ENCODE results near the gene NPL. TPM values are rescaled to one million over a fixed set of nuclear protein-coding genes. Genes with fewer than 3 reads are reported as not detected.

The NPL gene
- total RNA-seq, 1 donor from 2014 or later = 1.3 TPM

- Histone ChIP-seq H3K9ac (no peak overlapping the region), H3K9me3 (ENCODE audit: low read depth) (no peaks in the 10 kb centered on the region), H3K27ac (no peak overlapping the region), H4K20me1 (ENCODE audit: low read depth) (no peaks in the 10 kb centered on the region), H3K4me3 (no peak overlapping the region), H2AFZ (replicated peaks) (no peak overlapping the region), H3K4me2 (no peak overlapping the region), H3K27me3 (no peaks in the 10 kb centered on the region), H3F3A (ENCODE audit: low read depth) (no peaks in the 10 kb centered on the region), H3K4me1 (no peaks in the 10 kb centered on the region), H3K79me2 (ENCODE audit: low read depth) (no peaks in the 10 kb centered on the region), H3K36me3 (no peaks in the 10 kb centered on the region)
- peaks cover 8% of the 10 kb centered on the region for H3K4me1 Mint-ChIP-seq
- no peak overlapping the region for H3K27ac Mint-ChIP-seq
- H3K9me3 Mint-ChIP-seq = no peaks in the 10 kb centered on the region
- no peak for DNase-seq (ENCODE audit: low spot score)
- H3K36me3 Mint-ChIP-seq = no peaks in the 10 kb centered on the region
- no peaks in the 10 kb centered on the region for H3K27me3 Mint-ChIP-seq (ENCODE audit: insufficient read depth, low read depth)
- TF ChIP-seq EZH2 (IDR thresholded peaks at IDR 0.05) = no peak
- TF ChIP-seq EZH2phosphoT487 (IDR thresholded peaks at IDR 0.05) = no peak
- no peak for TF ChIP-seq CTCF (IDR thresholded peaks at IDR 0.05)
- H3K4me3 Mint-ChIP-seq = no peak overlapping the region
Measured at GRCh38 chr1:182752077-182752988, 37.2 kb upstream of the NPL start.

GRCh38 chr1:182754087-182754486, 35.5 kb upstream of the NPL start:
- DNase-seq (ENCODE audit: low spot score) = peak; percentile 13
- Mint-ChIP-seq H3K4me3 (no peak overlapping the region), H3K36me3 (no peaks in the 10 kb centered on the region), H3K4me1 (peaks cover 8% of the 10 kb centered on the region), H3K27ac (no peak overlapping the region), H3K9me3 (no peaks in the 10 kb centered on the region), H3K27me3 (ENCODE audit: insufficient read depth, low read depth) (no peaks in the 10 kb centered on the region)
- H3K27ac ChIP-seq = no peak overlapping the region
- no peaks in the 10 kb centered on the region for H3K4me1 ChIP-seq
- no peaks in the 10 kb centered on the region for H3F3A ChIP-seq (ENCODE audit: low read depth)
- H3K4me2 ChIP-seq = no peak overlapping the region
- no peak overlapping the region for H3K4me3 ChIP-seq
- H3K9me3 ChIP-seq (ENCODE audit: low read depth) = no peaks in the 10 kb centered on the region
- no peaks in the 10 kb centered on the region for H3K79me2 ChIP-seq (ENCODE audit: low read depth)
- H2AFZ ChIP-seq (replicated peaks) = peak overlapping the region; percentile 19
- no peaks in the 10 kb centered on the region for H3K27me3 ChIP-seq
- H4K20me1 ChIP-seq (ENCODE audit: low read depth) = no peaks in the 10 kb centered on the region
- TF ChIP-seq EZH2phosphoT487 (IDR thresholded peaks at IDR 0.05) (no peak), EZH2 (IDR thresholded peaks at IDR 0.05) (no peak), CTCF (IDR thresholded peaks at IDR 0.05) (no peak)
- no peak overlapping the region for H3K9ac ChIP-seq
- no peaks in the 10 kb centered on the region for H3K36me3 ChIP-seq

DNA sequence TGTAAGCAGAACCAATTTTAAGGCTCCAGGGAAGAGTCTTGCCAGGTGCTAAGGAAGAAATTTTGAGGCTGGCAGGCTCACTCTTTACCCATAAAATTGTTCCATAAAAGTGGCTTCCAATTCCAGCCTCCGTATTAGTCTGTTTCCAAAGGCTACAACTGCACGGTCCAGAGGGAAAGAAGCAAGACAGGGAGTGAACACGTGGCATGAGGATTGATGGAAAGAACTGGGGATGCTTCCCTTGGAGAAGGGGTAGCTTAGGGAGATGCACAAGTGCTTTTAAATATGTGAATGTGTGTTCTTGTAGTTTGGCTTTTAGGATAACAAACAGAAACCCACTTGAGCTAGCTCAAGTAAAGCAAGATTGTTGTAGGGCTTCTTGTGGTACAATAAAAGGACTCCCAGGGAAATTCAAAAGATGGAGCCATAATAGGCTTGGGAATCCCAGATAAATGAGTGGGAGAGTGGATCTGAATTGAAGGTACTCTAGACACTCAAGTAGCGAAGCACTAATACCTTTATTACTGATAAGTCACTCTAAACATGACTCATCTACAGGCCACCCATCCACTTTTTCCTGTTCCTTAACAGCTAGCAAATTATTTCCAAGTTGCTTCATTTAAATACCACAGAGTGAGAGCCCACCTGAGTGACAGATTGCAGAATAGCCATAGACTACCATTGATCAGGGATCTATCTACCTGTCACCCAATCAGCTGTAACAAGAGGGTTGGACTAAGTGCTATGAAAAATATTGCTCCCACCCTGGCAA, 34.8 kb upstream of the NPL start:
- Histone ChIP-seq H2AFZ (replicated peaks) (peak overlapping the region; percentile 19), H3K4me1 (no peaks in the 10 kb centered on the region), H3K4me3 (no peak overlapping the region), H3K9ac (no peak overlapping the region), H3K79me2 (ENCODE audit: low read depth) (no peaks in the 10 kb centered on the region), H3K27ac (no peak overlapping the region), H3K9me3 (ENCODE audit: low read depth) (no peaks in the 10 kb centered on the region), H4K20me1 (ENCODE audit: low read depth) (no peaks in the 10 kb centered on the region), H3K36me3 (no peaks in the 10 kb centered on the region), H3F3A (ENCODE audit: low read depth) (no peaks in the 10 kb centered on the region), H3K4me2 (no peak overlapping the region), H3K27me3 (no peaks in the 10 kb centered on the region)
- TF ChIP-seq CTCF (IDR thresholded peaks at IDR 0.05) (no peak), EZH2phosphoT487 (IDR thresholded peaks at IDR 0.05) (no peak), EZH2 (IDR thresholded peaks at IDR 0.05) (no peak)
- no peaks in the 10 kb centered on the region for H3K27me3 Mint-ChIP-seq (ENCODE audit: insufficient read depth, low read depth)
- no peaks in the 10 kb centered on the region for H3K9me3 Mint-ChIP-seq
- H3K36me3 Mint-ChIP-seq = no peaks in the 10 kb centered on the region
- no peak overlapping the region for H3K27ac Mint-ChIP-seq
- H3K4me3 Mint-ChIP-seq = no peak overlapping the region
- H3K4me1 Mint-ChIP-seq = peaks cover 8% of the 10 kb centered on the region
- no peak for DNase-seq (ENCODE audit: low spot score)

Data from neural progenitor cell (in vitro differentiated cells).